ENCODE data around the gene ZC3H12D.

The ZC3H12D gene

GRCh38 chr6:149409617-149410016, 75.2 kb downstream of the ZC3H12D start:
- TF ChIP-seq FOXP2 (optimal IDR thresholded peaks at IDR 0.05; ENCODE audit: borderline replicate concordance, extremely low read depth, extremely low read length, insufficient read depth) (no peak), REST (IDR thresholded peaks at IDR 0.05; ENCODE audit: insufficient read depth in 1 of 2, low read depth in 2 of 2, low read length in 2 of 2) (no peak)

DNA sequence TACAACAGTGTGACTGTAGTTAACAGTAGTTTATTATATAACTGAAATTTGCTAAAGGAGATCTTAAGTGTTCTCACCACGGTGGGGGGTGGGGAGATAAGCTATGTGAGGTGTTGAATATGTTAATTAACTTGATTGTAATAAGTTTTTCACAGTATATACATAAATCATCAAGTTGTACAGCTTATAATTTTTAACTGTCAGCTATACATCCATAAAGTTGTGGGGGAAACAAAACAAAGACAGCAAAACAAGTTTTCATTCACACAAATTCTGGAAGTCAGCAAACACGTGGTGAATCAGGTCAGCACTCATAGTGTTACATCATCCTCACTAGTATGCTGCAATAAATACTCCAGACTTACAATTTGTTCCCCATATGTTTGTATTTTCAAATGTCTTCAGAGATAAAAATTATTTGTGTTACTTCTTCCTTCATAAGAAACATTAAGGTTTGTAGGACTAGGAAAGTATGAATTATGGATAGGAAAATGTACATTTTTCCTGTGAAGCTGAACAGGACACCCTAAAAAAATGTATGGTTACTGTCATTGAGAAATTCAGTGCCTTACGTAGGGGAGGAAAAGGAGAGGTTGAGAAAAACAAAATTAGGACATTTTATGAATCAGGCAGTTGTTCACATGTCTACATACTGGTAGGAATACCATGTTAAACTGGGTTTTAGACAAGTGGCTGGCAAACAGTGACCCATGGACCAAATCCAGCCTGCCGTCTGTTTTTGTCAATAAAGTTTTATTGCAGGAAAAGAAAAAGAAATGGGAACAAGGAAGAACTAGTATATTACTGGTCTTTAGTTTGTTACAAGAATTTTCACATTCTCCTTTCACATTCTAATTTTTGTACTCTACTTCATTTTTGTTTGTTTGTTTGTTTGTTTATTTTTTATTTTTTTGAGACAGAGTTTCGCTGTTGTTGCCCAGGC, 78.7 kb downstream of the ZC3H12D start:
- TF ChIP-seq FOXP2 (optimal IDR thresholded peaks at IDR 0.05; ENCODE audit: borderline replicate concordance, extremely low read depth, extremely low read length, insufficient read depth), result no peak
- no peak for TF ChIP-seq SIN3A (IDR thresholded peaks at IDR 0.05; ENCODE audit: borderline replicate concordance, insufficient read depth, low read length)
- no peak for TF ChIP-seq REST (IDR thresholded peaks at IDR 0.05; ENCODE audit: insufficient read depth in 1 of 2, low read depth in 2 of 2, low read length in 2 of 2)
- TF ChIP-seq TAF1 (IDR thresholded peaks at IDR 0.05; ENCODE audit: borderline replicate concordance, insufficient read depth, low read length), result no peak
- TF ChIP-seq POLR2AphosphoS5 (IDR thresholded peaks at IDR 0.05; ENCODE audit: low read depth, low read length), result no peak

- TF ChIP-seq FOXP2 (optimal IDR thresholded peaks at IDR 0.05; ENCODE audit: borderline replicate concordance, extremely low read depth, extremely low read length, insufficient read depth), result no peak
- TF ChIP-seq POLR2AphosphoS5 (IDR thresholded peaks at IDR 0.05; ENCODE audit: low read depth, low read length), result no peak
- TF ChIP-seq TAF1 (IDR thresholded peaks at IDR 0.05; ENCODE audit: borderline replicate concordance, insufficient read depth, low read length), result no peak
- no peak for TF ChIP-seq SIN3A (IDR thresholded peaks at IDR 0.05; ENCODE audit: borderline replicate concordance, insufficient read depth, low read length)
- no peak for TF ChIP-seq REST (IDR thresholded peaks at IDR 0.05; ENCODE audit: insufficient read depth in 1 of 2, low read depth in 2 of 2, low read length in 2 of 2)
Measured at GRCh38 chr6:149403534-149403933, 81.3 kb downstream of the ZC3H12D start.

DNA sequence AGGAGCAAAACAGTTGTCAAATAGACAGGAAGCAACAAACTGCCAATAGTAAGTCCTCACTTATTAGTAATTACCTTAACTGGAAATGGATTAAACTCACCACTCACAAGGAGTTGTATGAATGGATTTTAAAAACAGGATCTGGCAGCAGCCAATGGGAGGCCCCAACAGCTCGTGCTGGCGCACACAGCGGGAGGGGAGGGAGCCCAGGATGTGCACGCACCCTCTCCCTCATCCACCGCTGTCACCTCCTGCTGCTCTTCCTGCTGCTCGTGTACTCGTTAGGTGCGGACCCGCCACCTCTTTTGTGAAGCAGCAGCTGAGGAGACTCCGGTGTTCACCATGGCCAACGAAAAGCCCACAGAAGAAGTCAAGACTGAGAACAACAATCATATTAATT, 84.8 kb downstream of the ZC3H12D start, which contains the start of gene SUMO4:
TSS of gene SUMO4 (plus strand) at position 213 of the 400 bp plus-strand sequence. CDS start at position 343, 130 bp downstream.
- no peak for TF ChIP-seq SIN3A (IDR thresholded peaks at IDR 0.05; ENCODE audit: borderline replicate concordance, insufficient read depth, low read length)
- no peak for TF ChIP-seq REST (IDR thresholded peaks at IDR 0.05; ENCODE audit: insufficient read depth in 1 of 2, low read depth in 2 of 2, low read length in 2 of 2)
- no peak for TF ChIP-seq POLR2AphosphoS5 (IDR thresholded peaks at IDR 0.05; ENCODE audit: low read depth, low read length)
- no peak for TF ChIP-seq FOXP2 (optimal IDR thresholded peaks at IDR 0.05; ENCODE audit: borderline replicate concordance, extremely low read depth, extremely low read length, insufficient read depth)
- TF ChIP-seq TAF1 (IDR thresholded peaks at IDR 0.05; ENCODE audit: borderline replicate concordance, insufficient read depth, low read length), result no peak

Data from PFSK-1 (cell line).